Panc1 (cell line): Measurements from ENCODE around the gene BRICD5.

Source experiments
- CTCF ChIP-seq: fragments of 450-650 bp; IDR thresholded peaks from 2 replicates; pipeline ENCODE4 v1.5.1; 2017; ENCODE audit warnings: mild to moderate bottlenecking
- REST ChIP-seq, 2 experiments: IDR thresholded peaks; 2 replicates each; pipeline ENCODE4 v1.6.1; 2011 to 2012; ENCODE audit warnings: low read depth in 2 of 2, control low read depth in 1 of 2, low read length in 1 of 2, mild to moderate bottlenecking in 1 of 2, moderate library complexity in 1 of 2; ENCODE audit not compliant: insufficient read depth in 1 of 2
- SIN3A ChIP-seq: IDR thresholded peaks from 2 replicates; pipeline ENCODE4 v1.6.1; 2012; ENCODE audit warnings: low read depth, mild to moderate bottlenecking, low read length, moderate library complexity, borderline replicate concordance; ENCODE audit not compliant: insufficient read depth

GRCh38 chr16:2237493-2238149 lies 27.0 kb upstream of the BRICD5 start:
- TF ChIP-seq CTCF (no peak), SIN3A (no peak), REST (IDR thresholded peaks at IDR 0.05; ENCODE audit: insufficient read depth in 1 of 2, low read depth in 2 of 2, low read length in 1 of 2) (no peak)
